HL-60 (cell line): ENCODE data around the gene PIEZO1.
A peak's percentile ranks its signal among the peaks of the same experiment; 100 is the strongest.

Source experiments
- DNase-seq, 2 experiments: peaks; one replicate each; pipeline ENCODE4 v3.0.0-alpha.2; 2010 to 2020; ENCODE audit warnings: low read depth in 1 of 2, low spot score in 1 of 2
- H3K27ac ChIP-seq: fragments of 250-450 bp; sonication (Bioruptor Pico); replicated peaks from 2 replicates; pipeline ENCODE4 v1.5.1; 2020; ENCODE audit warnings: mild to moderate bottlenecking, moderate library complexity
- H3K27me3 ChIP-seq: fragments of 250-450 bp; sonication (Bioruptor Pico); 2 replicates; pipeline ENCODE4 v1.5.1; 2021; ENCODE audit warnings: mild to moderate bottlenecking, moderate library complexity; ENCODE audit not compliant: insufficient read depth, poor library complexity, severe bottlenecking
- H3K4me3 ChIP-seq: replicated peaks from 2 replicates; pipeline ENCODE4 v1.5.1; 2011; ENCODE audit warnings: mild to moderate bottlenecking, control low read depth, low read length; ENCODE audit not compliant: insufficient read depth
- CTCF ChIP-seq: IDR thresholded peaks from one replicate; pipeline ENCODE4 v1.5.1; 2011; ENCODE audit warnings: low read length, control low read depth, inconsistent platforms; ENCODE audit not compliant: insufficient read depth
- GABPA ChIP-seq: IDR thresholded peaks from 2 replicates; pipeline ENCODE4 v1.6.1; 2012; ENCODE audit warnings: low read depth
- POLR2AphosphoS5 ChIP-seq: IDR thresholded peaks from 2 replicates; pipeline ENCODE4 v1.6.1; 2012; ENCODE audit warnings: low read depth
- SPI1 ChIP-seq: IDR thresholded peaks from 2 replicates; pipeline ENCODE4 v1.6.1; 2012; ENCODE audit warnings: low read depth, mild to moderate bottlenecking, borderline replicate concordance
- TF ChIP-seq, protein P1 (sequence below): IDR thresholded peaks from 2 replicates; pipeline ENCODE4 v1.6.1; 2012; ENCODE audit warnings: low read depth; ENCODE audit not compliant: insufficient replicate concordance

The PIEZO1 gene

GRCh38 chr16:88737298-88738150 is 47.5 kb downstream of the PIEZO1 start:
- no peak for TF ChIP-seq POLR2AphosphoS5
- TF ChIP-seq CTCF: peak; percentile 36
- TF ChIP-seq, protein P1, sequence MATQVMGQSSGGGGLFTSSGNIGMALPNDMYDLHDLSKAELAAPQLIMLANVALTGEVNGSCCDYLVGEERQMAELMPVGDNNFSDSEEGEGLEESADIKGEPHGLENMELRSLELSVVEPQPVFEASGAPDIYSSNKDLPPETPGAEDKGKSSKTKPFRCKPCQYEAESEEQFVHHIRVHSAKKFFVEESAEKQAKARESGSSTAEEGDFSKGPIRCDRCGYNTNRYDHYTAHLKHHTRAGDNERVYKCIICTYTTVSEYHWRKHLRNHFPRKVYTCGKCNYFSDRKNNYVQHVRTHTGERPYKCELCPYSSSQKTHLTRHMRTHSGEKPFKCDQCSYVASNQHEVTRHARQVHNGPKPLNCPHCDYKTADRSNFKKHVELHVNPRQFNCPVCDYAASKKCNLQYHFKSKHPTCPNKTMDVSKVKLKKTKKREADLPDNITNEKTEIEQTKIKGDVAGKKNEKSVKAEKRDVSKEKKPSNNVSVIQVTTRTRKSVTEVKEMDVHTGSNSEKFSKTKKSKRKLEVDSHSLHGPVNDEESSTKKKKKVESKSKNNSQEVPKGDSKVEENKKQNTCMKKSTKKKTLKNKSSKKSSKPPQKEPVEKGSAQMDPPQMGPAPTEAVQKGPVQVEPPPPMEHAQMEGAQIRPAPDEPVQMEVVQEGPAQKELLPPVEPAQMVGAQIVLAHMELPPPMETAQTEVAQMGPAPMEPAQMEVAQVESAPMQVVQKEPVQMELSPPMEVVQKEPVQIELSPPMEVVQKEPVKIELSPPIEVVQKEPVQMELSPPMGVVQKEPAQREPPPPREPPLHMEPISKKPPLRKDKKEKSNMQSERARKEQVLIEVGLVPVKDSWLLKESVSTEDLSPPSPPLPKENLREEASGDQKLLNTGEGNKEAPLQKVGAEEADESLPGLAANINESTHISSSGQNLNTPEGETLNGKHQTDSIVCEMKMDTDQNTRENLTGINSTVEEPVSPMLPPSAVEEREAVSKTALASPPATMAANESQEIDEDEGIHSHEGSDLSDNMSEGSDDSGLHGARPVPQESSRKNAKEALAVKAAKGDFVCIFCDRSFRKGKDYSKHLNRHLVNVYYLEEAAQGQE: no peak
- TF ChIP-seq SPI1: no peak
- no peak for TF ChIP-seq GABPA
- no peak overlapping the region for H3K4me3 ChIP-seq
- H3K27me3 ChIP-seq: no peaks in the 10 kb centered on the region
- no peak overlapping the region for H3K27ac ChIP-seq
- peak; percentile 64 to 75 for DNase-seq

- Histone ChIP-seq H3K27me3 (no peaks in the 10 kb centered on the region), H3K4me3 (no peak overlapping the region), H3K27ac (no peak overlapping the region)
- DNase-seq: no peak
- TF ChIP-seq GABPA (no peak), POLR2AphosphoS5 (no peak), SPI1 (no peak), CTCF (no peak)
- TF ChIP-seq, protein P1: no peak
Measured at GRCh38 chr16:88736496-88736895, 48.5 kb downstream of the PIEZO1 start.

DNA sequence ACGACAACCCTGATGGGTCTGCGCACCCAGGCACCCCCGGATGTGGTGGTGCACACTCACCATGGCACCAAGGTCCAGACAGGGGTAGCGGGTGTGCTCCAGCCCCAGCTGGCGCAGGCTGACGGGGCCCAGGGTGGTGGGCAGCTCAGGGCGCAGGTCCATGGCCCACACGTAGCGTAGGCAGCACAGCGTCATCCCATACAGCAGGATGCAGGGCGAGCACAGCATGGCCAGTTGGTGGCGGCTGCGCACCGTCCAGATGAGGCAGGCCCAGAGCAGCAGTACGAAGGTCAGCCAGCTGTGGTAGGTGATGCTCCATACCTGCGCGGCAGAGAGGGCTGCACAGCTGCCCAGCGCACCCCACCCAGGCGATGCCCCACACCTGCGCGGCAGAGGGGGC is 48.9 kb downstream of the PIEZO1 start:
- no peak overlapping the region for H3K4me3 ChIP-seq
- TF ChIP-seq SPI1: no peak
- TF ChIP-seq CTCF: no peak
- TF ChIP-seq POLR2AphosphoS5: no peak
- TF ChIP-seq, protein P1: no peak
- no peak for TF ChIP-seq GABPA
- DNase-seq: no peak
- no peak overlapping the region for H3K27ac ChIP-seq
- H3K27me3 ChIP-seq: no peaks in the 10 kb centered on the region
